Thoracic aorta (tissue), 2 donors: ENCODE results near the gene JMJD7. TPM values are rescaled to one million over a fixed set of nuclear protein-coding genes. Genes with fewer than 3 reads are reported as not detected.

Experiments used
- ATAC-seq: fragments of 150-250 bp; one replicate; pipeline ENCODE4 v1.8.0; 2017; ENCODE audit warnings: low read depth; ENCODE audit not compliant: insufficient number of reproducible peaks, low FRiP score
- DNase-seq: peaks from one replicate; pipeline ENCODE4 v3.0.0-alpha.2; 2020; ENCODE audit warnings: low spot score
- H3K27ac ChIP-seq, 2 donors: fragments of 200-600 bp; sonication (generic); 1 replicate in 1 of 2; 2 replicates in 1 of 2; pipeline ENCODE4 v1.5.1; 2016; ENCODE audit warnings: mild to moderate bottlenecking in 2 of 2, moderate library complexity in 2 of 2
- H3K27me3 ChIP-seq: fragments of 200-600 bp; sonication (generic); replicated peaks from 2 replicates; pipeline ENCODE4 v1.6.0; 2016; ENCODE audit warnings: mild to moderate bottlenecking; ENCODE audit not compliant: insufficient read depth
- H3K36me3 ChIP-seq: fragments of 200-600 bp; sonication (generic); one replicate; pipeline ENCODE4 v1.5.1; 2016
- H3K4me1 ChIP-seq, 2 donors: fragments of 200-600 bp; sonication (generic); 1 replicate in 1 of 2; 2 replicates in 1 of 2; pipeline versions ENCODE4 v1.5.1 to v1.6.0; 2016; ENCODE audit warnings: low read depth in 2 of 2, mild to moderate bottlenecking in 1 of 2; ENCODE audit not compliant: control insufficient read depth in 1 of 2
- H3K4me3 ChIP-seq: fragments of 200-600 bp; sonication (generic); 2 replicates; pipeline ENCODE4 v1.5.1; 2016; ENCODE audit warnings: mild to moderate bottlenecking
- H3K9me3 ChIP-seq: fragments of 200-600 bp; sonication (generic); 2 replicates; pipeline ENCODE4 v1.5.1; 2016
- total RNA-seq, 2 donors: library from RNA; depleted of rRNA; stranded (reverse); fragments of >200 nt; gene quantifications; one replicate each; pipeline versions ENCODE4 v1.1.0 to v1.2.3, GENCODE V29; 2016
- TF ChIP-seq, protein P1 (sequence below): fragments of 200-600 bp; sonication (generic); IDR thresholded peaks from one replicate; pipeline ENCODE4 v1.5.1; 2019; ENCODE audit warnings: antibody characterized with exemption

Gene JMJD7
- total RNA-seq, 2 donors from 2014 or later: 1.1 to 11.3 TPM

- TF ChIP-seq, protein P1, sequence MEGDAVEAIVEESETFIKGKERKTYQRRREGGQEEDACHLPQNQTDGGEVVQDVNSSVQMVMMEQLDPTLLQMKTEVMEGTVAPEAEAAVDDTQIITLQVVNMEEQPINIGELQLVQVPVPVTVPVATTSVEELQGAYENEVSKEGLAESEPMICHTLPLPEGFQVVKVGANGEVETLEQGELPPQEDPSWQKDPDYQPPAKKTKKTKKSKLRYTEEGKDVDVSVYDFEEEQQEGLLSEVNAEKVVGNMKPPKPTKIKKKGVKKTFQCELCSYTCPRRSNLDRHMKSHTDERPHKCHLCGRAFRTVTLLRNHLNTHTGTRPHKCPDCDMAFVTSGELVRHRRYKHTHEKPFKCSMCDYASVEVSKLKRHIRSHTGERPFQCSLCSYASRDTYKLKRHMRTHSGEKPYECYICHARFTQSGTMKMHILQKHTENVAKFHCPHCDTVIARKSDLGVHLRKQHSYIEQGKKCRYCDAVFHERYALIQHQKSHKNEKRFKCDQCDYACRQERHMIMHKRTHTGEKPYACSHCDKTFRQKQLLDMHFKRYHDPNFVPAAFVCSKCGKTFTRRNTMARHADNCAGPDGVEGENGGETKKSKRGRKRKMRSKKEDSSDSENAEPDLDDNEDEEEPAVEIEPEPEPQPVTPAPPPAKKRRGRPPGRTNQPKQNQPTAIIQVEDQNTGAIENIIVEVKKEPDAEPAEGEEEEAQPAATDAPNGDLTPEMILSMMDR: no peak
- H3K9me3 ChIP-seq: no peaks in the 10 kb centered on the region
- H3K4me1 ChIP-seq: peaks cover 3 to 10% of the 10 kb centered on the region in 2 donors
- DNase-seq (no peak), ATAC-seq (no peak)
- peak overlapping the region; percentile 63 for H3K4me3 ChIP-seq
- no peaks in the 10 kb centered on the region for H3K27me3 ChIP-seq
- no peaks in the 10 kb centered on the region for H3K36me3 ChIP-seq
- no peak overlapping the region for H3K27ac ChIP-seq
These were observed 54.2 kb downstream of the JMJD7 start for GRCh38 chr15:41881920-41882688.

GRCh38 chr15:41882689-41883483 is 55.0 kb downstream of the JMJD7 start:
- TF ChIP-seq, protein P1: no peak
- Histone ChIP-seq H3K9me3 (no peaks in the 10 kb centered on the region), H3K4me1 (peaks cover 3 to 10% of the 10 kb centered on the region in 2 donors), H3K27ac (no peak overlapping the region), H3K4me3 (peak overlapping the region; percentile 63), H3K27me3 (no peaks in the 10 kb centered on the region), H3K36me3 (no peaks in the 10 kb centered on the region)
- DNase-seq (no peak), ATAC-seq (no peak)

- Histone ChIP-seq H3K9me3 (no peaks in the 10 kb centered on the region), H3K36me3 (no peaks in the 10 kb centered on the region)
- no peak for ATAC-seq
These were observed 55.6 kb downstream of the JMJD7 start for GRCh38 chr15:41883484-41883825.

DNA sequence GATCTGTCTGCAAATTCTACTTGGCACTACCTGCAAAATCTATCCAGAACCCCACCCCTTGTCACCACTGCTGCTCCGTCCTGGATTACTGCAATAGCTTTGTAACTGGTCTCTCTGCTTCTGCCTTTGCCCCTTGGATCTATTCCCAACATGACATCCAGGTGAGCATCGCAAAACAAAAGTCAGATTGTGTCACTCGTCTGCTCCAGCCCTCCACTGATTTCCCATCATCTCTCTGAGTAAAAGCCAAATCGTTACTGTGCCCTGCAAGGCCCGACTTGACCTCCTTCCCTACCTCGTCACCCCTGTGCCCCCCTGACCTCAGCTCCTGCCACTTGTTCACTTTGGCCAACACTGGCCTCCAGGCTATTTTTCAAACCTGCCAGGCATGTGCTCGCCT is 56.6 kb downstream of the JMJD7 start:
- no peaks in the 10 kb centered on the region for H3K27me3 ChIP-seq
- peaks cover 3 to 10% of the 10 kb centered on the region in 2 donors for H3K4me1 ChIP-seq
- DNase-seq: no peak
- no peak overlapping the region for H3K27ac ChIP-seq
- TF ChIP-seq, protein P1: no peak
- no peak for ATAC-seq
- H3K36me3 ChIP-seq: no peaks in the 10 kb centered on the region
- no peaks in the 10 kb centered on the region for H3K9me3 ChIP-seq
- H3K4me3 ChIP-seq: no peak overlapping the region

More at GRCh38 chr15:41883484-41883825, 55.6 kb downstream of the JMJD7 start:
- no peak overlapping the region for H3K4me3 ChIP-seq
- H3K27me3 ChIP-seq: no peaks in the 10 kb centered on the region
- H3K4me1 ChIP-seq: peaks cover 3 to 10% of the 10 kb centered on the region in 2 donors
- DNase-seq: no peak
- TF ChIP-seq, protein P1: no peak
- no peak overlapping the region for H3K27ac ChIP-seq

GRCh38 chr15:41885321-41885720 is 57.4 kb downstream of the JMJD7 start:
- H3K9me3 ChIP-seq: no peaks in the 10 kb centered on the region
- H3K27ac ChIP-seq: no peak overlapping the region
- no peaks in the 10 kb centered on the region for H3K36me3 ChIP-seq
- TF ChIP-seq, protein P1: no peak
- DNase-seq: no peak
- H3K4me1 ChIP-seq: peaks cover 3 to 10% of the 10 kb centered on the region in 2 donors
- no peaks in the 10 kb centered on the region for H3K27me3 ChIP-seq
- H3K4me3 ChIP-seq: no peak overlapping the region
- ATAC-seq: no peak
